GM21529 (cell line): ENCODE data around the gene CENPP.

Experiments
- ATAC-seq: cut with Tn5 transposase; IDR thresholded peaks from one replicate; pipeline ENCODE4 v1.9.1; 2021; ENCODE audit not compliant: unreplicated experiment

CENPP gene

DNA sequence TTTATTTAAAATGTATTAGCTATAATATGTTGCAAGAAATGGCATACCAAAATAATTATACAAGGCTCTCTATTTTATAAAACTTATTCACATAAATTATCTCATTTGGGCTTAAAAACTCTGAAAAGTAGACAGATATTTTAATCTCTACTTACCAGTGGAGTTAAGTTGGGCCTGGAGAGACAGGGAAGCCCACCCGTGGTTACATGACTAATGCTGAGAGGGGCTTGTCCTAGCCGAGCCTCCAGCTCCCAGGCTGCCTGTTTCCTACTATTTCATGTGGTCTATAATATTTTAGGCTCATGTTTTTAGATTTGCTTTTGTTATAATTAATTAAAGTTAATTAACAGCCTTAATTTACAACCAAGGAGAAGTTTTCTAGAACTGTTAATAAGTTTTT is 177.4 kb downstream of the CENPP start:
- no peak for ATAC-seq

DNA sequence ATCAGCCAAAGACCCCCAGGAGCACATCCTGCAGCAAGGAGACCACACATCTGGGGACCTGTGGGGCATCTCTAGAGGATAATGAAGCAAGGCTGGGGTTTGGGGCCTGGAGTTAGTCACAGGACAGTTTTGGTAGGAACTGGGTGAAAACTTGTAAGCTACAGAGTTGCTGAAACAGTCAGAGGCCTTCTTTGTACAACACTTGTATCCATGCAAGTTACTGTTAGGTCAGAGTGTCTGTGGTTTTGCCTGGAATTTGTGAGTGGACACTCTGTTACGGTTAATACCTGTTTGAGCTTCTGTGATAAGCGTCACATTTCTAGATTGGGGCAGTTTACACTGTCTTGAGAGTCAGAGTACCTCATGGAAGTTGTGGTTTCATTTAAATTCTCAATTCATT is 179.1 kb downstream of the CENPP start:
- no peak for ATAC-seq

DNA sequence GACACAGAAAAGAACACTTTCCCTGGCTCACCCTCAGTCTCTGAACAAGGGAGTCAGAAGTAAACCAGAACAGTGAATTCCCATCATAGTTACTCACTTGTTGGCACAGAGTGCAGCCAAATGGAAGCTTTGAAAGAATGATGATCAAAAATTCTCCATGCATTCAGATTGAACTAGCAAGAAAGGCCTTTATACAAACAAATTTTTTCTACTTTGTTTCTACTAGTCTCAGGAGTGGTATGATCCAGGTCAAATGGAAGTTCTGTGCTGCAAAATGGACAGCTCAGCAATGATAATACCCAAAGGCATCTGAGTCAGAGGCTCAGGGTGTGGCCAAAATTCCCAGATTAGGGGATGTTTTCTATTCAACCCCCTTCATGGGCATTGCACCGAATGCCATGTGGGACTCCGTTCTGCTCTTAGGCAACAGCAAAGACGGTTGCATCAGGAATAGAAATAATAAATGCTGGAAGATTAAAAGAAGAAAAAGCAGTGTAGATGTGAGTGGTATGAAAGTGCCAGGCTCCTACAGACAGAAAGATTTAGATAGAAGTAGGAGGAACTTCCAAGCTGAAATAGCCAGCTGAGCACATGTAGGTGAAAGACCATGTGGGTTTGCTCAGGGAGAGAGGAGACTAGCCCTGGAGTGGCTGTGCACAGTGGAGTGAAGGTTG is 180.6 kb downstream of the CENPP start:
- ATAC-seq = no peak

DNA sequence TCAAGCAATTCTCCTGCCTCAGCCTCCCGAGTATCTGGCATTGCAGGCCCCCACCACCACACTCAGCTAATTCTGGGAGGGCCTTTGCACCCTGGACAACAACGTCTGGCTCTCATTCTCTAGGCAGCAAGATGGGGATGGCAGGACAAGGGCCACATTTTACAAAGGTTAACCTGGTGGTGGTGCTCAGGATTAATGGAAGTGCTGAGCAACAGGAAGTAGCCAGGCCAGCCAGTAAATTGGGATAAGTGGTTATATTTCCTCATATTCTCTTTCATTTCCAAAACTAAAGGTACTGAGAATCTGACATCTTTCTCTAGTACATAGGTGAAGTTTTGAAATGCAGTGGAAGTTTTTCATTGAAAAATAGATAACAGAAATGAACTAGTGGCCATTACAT is 181.3 kb downstream of the CENPP start:
- ATAC-seq = no peak

DNA sequence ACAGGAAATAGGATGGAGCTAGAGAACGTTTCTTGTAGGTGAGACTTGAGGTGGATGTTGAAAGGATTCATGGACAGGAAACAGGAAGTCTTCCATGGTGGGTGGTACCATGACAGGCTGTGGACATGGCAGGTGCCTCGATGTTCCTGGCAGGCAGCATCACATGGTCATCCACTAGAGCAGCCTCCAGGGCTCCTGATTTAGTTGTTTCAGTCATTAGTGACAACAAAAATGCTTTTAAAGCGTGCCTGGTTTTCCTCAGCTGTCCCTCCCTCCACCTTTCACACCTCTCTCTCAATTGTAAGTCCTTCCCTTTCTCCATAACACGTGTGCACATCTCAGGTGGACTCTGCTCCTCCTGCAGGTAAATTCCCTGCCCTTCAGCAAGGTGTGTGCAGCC is 181.7 kb downstream of the CENPP start:
- no peak for ATAC-seq

DNA sequence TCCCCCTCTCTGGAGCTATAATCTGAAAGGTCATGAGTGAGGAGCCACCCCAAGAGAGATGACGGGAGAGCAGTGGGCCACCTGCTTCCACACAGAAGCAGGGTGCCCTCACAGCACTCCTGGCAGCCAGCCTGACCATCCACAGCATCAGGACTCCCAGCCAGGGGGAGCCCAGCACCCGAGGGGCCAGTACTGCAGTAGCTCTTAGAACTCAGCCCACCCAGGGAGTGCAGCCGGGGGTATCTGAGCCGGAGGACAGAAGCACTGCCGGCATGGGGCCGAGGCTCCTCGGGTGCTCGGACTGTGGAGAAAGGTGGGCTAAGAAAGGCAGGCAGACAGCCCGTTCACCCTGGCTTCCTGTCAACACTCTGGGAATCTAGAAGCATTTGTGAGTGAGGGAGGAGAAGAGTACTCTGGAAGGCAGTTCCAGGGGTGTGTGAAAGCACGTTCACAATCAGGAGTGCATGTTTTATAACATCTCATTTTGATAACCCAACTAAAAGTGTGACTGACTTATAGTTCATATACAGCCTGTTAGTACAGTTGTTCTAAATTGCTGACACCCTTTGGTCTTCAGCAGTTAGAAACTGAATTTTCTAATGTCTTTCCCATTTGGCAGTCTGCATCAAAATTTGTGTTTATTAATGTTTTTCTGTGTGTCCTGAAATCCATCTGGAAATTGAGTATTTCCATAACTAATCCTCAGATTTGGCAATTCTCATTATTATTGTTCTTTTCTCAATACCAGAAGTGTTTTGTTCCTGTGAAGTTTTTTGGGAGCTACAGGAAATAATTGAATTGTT is 182.5 kb downstream of the CENPP start:
- no peak for ATAC-seq

DNA sequence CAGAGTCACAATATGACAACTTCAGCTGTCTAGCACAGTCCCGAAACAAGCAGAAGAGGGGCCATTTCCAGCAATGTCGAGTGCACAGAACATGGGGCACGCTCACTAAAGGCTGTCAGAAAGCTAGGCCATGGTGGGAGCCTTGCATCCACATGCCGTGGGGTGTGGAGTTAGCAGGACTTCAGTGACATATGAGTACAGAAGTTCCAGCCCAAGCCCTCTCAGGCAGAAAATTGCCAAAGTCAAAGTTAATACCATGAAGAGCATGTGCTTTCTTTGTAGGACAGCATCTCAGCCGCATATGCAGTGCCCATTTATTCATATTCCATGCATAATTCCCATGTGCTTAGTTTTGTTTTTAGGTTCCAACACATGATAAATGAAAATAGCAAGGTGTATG is 183.3 kb downstream of the CENPP start:
- no peak for ATAC-seq

DNA sequence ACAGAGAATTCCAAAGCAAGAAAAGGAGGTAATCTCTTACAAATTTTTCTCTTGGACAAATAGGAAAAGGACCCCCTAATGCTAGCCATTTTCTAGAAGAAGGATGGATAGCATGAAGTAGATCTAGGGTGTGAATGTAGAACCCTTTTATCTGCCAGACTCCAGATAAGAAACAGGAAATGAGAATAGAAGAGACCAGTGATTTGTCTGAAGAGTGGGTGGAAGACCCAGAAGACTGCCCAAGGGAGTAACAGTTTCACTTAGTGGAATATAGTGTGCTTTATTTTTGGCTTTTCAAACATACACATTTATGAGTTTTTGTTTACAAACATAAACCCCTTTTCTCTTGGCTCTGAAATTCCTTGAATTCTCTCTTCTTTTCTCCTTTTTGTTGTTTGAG is 185.0 kb downstream of the CENPP start:
- no peak for ATAC-seq

DNA sequence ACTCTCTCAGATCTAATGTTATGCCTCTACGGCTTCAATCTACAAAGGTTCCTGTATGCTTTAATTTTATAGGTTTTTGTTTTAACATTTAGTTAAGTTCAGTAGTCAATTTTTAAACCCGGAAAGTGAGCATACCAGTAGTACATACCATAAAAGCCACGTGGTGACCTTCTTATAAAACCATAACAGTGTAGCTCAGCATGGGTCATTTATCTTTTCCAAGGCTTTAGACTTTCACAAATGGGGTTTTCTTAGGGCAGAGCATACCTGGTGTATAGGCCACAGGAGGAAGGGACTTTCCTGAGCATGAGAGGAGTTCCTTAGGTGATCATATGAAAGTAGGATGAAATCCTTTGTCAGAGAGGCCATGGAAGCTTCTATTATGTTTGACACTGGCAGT is 186.9 kb downstream of the CENPP start:
- ATAC-seq = no peak

DNA sequence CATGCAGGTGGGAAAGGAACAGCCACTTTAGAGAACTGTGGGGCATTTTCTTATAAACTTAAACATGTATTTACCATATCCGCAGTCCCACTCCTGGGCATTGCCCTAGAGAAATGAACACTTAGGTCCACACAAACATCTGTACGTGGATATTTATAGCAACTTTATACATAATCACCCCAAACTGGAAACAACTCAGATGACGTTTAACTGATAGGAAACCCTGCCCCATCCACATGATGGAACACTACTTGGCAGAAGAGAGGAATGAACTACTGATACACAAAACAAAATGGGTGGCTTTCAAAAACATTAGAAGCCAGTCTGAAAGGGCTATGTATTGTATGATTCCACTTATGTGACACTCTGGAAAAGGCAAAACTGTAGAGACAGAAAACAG is 187.6 kb downstream of the CENPP start:
- no peak for ATAC-seq

DNA sequence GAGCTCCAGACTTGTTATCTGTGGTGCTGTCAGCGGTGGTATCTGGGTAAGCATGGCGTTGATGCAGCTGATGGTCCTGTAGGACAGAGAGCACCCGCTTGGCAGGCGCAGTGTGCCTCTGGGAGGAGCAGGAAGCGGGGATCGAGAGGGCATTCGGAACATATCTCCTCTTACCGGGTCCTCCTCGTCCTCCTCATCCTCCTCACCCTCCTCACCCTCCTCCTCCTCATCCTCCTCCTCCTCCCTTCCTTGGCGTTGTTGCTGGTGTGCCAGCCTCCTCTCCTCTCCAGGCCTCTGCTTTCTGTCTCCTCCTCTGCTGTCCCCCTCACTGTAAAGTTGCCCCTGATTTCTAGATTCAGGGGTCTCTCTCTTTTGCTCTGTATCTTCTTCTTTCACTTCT is 188.9 kb downstream of the CENPP start:
- ATAC-seq = no peak

DNA sequence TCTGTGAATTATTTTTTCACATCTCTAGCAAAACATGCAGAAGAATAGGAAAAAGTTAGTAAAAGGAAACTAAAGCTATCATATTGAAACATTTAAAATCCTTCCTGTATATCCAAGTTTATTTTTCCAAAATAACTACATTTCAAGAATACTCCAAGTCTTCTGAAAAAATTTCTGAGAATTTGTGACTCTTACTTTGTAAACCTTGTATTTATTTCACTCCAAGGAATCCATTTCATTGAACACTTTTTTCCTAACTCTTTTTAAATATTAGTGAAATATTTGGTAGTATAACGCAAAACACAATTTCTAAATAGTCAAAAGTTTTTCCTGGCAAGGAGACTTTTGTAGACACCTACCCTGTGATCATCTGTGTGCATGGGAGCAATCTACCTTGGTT is 190.8 kb downstream of the CENPP start:
- no peak for ATAC-seq

DNA sequence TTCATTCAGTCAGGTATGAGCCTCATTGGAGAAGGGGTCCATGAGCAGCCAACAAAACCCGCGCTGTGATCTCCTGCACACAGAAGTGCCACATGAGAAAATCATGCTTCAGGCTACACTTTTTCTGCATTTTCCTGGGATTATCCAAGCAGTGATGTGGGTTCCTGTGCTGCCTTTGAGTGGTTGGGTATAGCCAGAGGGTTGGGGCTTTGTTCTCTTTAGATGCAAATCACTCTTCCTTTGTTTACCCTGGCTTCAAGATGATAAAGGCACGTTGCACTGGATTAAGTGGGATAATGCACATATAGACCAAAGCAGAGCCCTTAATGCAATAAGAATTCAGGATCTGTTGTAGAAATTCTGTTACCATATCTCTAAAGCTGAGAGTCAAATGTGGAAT is 191.3 kb downstream of the CENPP start:
- ATAC-seq = no peak

DNA sequence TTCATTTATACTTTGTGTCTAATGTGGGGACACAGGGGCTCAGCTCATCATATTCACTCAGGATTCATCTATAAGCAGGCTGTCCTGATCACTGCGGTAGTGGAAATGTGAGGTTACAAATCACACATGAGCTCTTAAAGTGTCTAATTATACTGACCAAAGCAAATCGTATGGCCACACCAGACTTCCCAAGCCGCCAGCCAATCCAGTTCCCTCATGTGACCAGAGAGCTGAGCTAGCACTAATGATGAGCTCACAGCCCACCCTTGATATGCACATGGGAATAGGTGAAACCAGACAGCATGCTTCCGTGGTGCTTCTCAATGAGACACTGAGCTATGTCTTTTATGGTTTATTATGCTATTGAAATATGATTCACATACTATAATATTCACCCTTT is 192.4 kb downstream of the CENPP start:
- ATAC-seq = no peak

DNA sequence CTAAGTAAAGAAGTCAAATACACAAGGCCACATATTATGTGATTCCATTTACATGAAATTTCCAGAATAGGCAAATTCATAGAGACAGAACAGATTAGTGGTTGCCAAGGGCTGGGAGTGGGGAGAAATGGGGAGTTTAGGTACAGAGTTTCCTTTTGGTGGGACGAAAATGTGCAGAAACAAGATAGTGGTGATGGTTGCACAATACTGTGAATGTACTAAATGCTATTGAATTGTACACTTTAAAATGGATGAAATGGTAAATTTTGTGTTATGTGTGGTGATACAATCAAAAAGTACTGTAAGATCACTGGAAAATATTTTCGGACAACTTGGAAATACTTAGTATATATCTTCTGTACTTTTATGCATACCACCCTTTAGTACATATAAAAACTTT is 195.1 kb downstream of the CENPP start:
- ATAC-seq = no peak

DNA sequence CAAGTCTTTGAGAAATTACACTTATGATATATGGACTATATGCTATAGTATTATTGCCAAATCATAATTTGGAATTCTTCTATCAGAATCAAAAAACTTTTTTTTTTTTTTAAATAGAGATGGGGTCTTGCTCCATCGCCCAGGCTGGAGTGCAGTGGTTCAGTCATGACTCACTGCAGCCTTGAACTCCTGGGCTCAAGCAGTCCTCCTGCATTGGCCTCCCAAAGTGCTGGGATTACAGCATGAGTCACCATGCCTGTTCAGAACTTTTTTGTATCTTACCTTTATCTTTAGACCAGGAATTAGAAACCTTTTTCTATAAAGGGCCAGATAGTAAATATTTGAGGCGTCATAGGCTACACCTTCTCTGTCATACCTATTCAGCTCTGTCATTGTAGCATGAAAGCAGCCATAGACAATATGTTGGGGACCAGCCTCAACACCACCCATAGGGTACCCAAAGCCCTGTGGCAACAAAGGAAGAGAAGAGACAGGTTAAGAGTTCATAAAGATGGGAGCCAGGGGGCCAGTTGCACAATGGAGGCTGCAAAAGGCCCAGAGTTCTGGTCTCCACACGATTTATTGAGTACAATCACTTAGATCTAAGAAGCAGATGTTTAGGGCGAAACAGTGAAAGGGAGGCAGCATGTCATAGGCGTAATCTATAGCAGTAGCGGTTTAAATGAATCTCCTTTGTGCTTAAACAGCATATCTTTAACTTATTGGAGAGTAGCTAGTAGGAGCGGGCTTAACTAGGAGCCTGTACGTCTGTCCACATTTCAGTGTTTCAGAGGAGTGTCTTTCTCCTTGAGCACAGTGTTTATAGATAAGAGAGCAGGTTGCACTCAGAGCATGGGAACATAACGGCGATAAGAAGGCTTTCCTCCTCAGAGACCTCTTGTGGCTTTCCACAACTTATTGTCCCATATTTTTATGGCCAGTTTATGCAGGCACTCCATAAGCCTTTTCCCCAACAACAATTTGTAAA is 197.5 kb downstream of the CENPP start:
- ATAC-seq = no peak

DNA sequence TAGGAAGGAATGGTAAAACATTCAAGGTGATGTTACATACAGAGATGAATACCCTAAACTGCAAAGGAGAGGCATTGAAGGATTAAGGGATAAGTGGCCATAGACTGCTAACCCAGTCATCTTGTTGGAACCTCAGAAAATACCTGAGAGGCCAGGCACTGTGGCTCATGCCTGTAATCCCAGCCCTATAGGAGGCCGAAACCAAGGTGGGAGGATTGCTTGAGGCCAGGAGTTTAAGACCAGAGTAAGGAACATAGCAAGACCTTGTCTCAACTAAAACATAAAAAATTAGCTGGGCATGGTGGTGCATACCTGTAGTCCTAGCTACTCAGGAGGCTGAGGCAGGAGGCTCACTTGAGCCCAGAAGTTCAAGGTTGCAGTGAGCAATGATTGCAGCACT is 199.1 kb downstream of the CENPP start:
- ATAC-seq = no peak

DNA sequence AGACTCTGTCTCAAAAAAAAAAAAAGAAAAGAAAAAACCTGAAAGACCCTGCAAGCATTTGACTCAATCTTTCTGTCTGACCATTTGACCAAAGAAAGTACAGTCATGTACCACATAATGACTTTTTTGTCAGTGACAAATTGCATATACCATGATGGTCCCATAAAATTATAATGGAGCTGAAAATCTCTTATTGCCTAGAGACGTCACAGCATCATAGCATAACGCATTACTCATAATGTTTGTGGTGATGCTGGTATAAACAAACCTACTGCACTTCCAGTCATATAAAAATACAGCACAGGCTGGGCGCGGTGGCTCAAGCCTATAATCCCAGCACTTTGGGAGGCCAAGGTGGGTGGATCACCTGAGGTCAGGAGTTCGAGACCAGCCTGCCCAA is 199.6 kb downstream of the CENPP start:
- ATAC-seq = no peak

DNA sequence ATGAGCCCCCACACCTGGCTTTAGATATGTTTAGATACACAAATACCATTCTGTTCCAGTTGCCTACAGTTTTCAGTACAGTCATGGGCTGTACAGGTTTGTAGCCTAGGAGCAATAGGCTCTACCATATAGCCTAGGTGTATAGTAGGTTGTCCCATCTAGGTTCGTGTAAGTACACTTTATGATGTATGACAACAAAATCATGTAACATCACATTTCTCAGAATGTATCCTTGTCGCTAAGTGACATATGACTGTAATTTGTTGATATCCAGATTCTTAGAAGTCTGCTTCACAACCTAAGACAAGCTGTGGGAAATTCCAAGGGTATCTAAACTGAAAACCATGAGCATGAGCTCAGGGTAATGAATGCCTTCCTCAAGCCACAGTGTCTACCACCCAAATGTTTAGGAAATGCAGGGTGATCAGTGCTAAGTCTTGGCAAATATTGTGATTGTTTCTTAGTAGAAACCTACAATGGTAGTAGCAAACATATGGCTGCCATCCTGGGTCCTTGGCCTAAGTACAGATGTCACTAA is 201.6 kb downstream of the CENPP start:
- ATAC-seq = no peak

DNA sequence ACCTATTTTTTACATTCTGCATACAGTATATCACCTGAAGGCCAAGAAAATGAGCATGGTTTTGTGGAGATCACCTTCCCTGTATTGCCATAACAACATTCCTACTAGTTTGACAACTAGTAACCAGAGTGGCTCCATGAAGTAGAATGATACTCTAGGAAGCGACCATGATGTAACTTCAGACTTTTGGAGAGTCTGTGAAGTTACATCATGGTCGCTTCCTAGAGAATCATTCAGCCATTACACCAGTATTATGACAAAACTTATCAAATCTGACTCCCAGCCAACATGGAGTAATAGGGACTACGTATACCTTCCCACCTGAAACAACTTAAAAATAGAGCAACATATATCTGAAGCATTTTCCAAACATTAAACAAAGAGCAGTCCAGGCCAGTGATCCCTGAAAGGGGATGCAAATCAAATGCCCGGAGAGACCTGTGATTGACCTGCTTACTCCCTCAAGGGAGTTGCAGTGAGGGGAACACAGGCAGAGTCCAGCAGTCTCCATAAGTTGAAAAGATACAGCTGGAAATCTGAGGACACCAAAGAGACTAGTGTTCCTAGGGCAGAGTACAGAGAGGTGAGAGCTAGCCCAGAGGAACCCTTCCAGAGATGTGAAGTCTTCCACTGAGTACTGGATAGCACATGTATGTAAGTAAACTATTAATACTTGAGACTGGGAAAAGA is 202.2 kb downstream of the CENPP start:
- no peak for ATAC-seq

DNA sequence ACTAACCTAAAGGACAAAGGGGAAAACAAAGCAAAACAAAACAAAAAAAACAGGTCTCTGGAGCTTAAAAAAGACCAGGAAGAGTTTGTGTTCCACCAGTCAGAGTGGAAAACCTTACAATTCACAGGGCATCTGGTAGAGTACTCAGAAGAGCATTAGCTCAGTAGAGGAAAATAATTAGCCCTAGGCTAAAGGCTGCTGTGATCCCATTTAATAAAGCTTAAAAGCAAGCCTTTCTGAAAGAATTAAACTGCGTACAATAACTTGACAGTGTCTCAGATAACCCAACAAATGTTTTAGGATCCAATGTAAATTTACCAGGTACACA is 202.7 kb downstream of the CENPP start:
- no peak for ATAC-seq
